ENCODE results near the gene FOLR2.

GRCh38 chr11:72228229-72228843, 11.7 kb downstream of the FOLR2 start:
- TF ChIP-seq EZH2 (IDR thresholded peaks at IDR 0.05; ENCODE audit: insufficient read depth, poor library complexity, severe bottlenecking) = no peak
- TF ChIP-seq EZH2phosphoT487 (IDR thresholded peaks at IDR 0.05; ENCODE audit: insufficient read depth, low read depth) = no peak
